GM10266 (cell line): ENCODE results near the gene HIVEP3.
A peak's percentile ranks its signal among the peaks of the same experiment; 100 is the strongest.

Experiments
- DNase-seq: peaks from one replicate; pipeline ENCODE4 v3.0.0; 2012; ENCODE audit errors: extremely low spot score
- CTCF ChIP-seq: IDR thresholded peaks from 2 replicates; pipeline ENCODE4 v1.5.1; 2012; ENCODE audit warnings: mild to moderate bottlenecking, low read depth; ENCODE audit not compliant: control insufficient read depth, insufficient read depth; ENCODE audit errors: missing control alignments

HIVEP3 gene

GRCh38 chr1:41728403-41729202 lies 190.1 kb downstream of the HIVEP3 start:
- no peak for TF ChIP-seq CTCF
- DNase-seq = peak; percentile 83

GRCh38 chr1:41727749-41728115 lies 191.0 kb downstream of the HIVEP3 start:
- no peak for TF ChIP-seq CTCF
- DNase-seq = no peak

GRCh38 chr1:41726899-41727748 lies 191.6 kb downstream of the HIVEP3 start:
- peak; percentile 37 for TF ChIP-seq CTCF
- peak; percentile 54 for DNase-seq

- no peak for TF ChIP-seq CTCF
These were observed 192.4 kb downstream of the HIVEP3 start for GRCh38 chr1:41726292-41726691.

GRCh38 chr1:41724926-41725325 lies 193.8 kb downstream of the HIVEP3 start:
- DNase-seq = no peak
- no peak for TF ChIP-seq CTCF

More at GRCh38 chr1:41726292-41726691, 192.4 kb downstream of the HIVEP3 start:
- DNase-seq = no peak

GRCh38 chr1:41724248-41724647 lies 194.5 kb downstream of the HIVEP3 start:
- no peak for TF ChIP-seq CTCF
- no peak for DNase-seq

- no peak for DNase-seq
- TF ChIP-seq CTCF = no peak
These were observed 194.9 kb downstream of the HIVEP3 start for GRCh38 chr1:41723786-41724185.
